Suprapubic skin (tissue), 4 donors: Measurements from ENCODE around the gene CPXM2.

Experiments
- POLR2A ChIP-seq, 2 donors: fragments of 450-650 bp; IDR thresholded peaks; one replicate each; pipeline ENCODE4 v1.6.1; 2017; ENCODE audit warnings: antibody characterized with exemption in 2 of 2, mild to moderate bottlenecking in 2 of 2, moderate library complexity in 2 of 2
- POLR2AphosphoS5 ChIP-seq, 3 donors: sonication (generic); formaldehyde crosslinking; IDR thresholded peaks; one replicate each; pipeline ENCODE4 v1.6.1; 2017; ENCODE audit warnings: antibody characterized with exemption in 3 of 3
- TF ChIP-seq, protein P1 (sequence below), 2 donors: fragments of 200-600 bp in 1 of 2; fragments of 450-650 bp in 1 of 2; sonication (generic) in 1 of 2; IDR thresholded peaks; one replicate each; pipeline ENCODE4 v1.5.1; 2016 to 2019; ENCODE audit warnings: antibody characterized with exemption in 2 of 2, mild to moderate bottlenecking in 1 of 2, moderate library complexity in 1 of 2

DNA sequence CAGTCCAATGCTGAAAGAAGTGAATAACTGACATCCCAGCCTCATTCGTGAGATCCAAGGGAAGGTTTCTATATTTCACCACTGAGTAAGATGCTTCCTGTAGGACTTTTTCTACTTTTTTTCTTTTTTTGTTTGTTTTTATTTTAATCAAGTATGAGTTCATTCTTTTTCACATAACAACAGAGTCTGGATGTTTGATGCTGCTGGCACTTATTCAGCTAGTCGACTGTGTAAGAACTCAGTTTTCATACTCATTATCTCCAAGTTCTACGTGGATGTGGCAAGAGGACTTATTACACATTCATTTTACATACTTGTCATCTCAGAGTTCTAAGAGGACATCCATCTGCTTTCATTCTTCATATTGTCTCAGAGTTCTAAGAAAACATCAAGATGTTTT is 86.9 kb downstream of the CPXM2 start:
- TF ChIP-seq, protein P1, sequence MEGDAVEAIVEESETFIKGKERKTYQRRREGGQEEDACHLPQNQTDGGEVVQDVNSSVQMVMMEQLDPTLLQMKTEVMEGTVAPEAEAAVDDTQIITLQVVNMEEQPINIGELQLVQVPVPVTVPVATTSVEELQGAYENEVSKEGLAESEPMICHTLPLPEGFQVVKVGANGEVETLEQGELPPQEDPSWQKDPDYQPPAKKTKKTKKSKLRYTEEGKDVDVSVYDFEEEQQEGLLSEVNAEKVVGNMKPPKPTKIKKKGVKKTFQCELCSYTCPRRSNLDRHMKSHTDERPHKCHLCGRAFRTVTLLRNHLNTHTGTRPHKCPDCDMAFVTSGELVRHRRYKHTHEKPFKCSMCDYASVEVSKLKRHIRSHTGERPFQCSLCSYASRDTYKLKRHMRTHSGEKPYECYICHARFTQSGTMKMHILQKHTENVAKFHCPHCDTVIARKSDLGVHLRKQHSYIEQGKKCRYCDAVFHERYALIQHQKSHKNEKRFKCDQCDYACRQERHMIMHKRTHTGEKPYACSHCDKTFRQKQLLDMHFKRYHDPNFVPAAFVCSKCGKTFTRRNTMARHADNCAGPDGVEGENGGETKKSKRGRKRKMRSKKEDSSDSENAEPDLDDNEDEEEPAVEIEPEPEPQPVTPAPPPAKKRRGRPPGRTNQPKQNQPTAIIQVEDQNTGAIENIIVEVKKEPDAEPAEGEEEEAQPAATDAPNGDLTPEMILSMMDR (IDR thresholded peaks at IDR 0.05), result no peak
- no peak for TF ChIP-seq POLR2AphosphoS5 (IDR thresholded peaks at IDR 0.05)
- TF ChIP-seq POLR2A (IDR thresholded peaks at IDR 0.05), result no peak
